Measurements from ENCODE around the gene SOAT2. TPM values are rescaled to one million over a fixed set of nuclear protein-coding genes. Genes with fewer than 3 reads are reported as not detected.
A peak's percentile ranks its signal among the peaks of the same experiment; 100 is the strongest.

SOAT2 gene
- total RNA-seq, 4 donors from 2014 or later: 0.41 TPM; not detected in 3

DNA sequence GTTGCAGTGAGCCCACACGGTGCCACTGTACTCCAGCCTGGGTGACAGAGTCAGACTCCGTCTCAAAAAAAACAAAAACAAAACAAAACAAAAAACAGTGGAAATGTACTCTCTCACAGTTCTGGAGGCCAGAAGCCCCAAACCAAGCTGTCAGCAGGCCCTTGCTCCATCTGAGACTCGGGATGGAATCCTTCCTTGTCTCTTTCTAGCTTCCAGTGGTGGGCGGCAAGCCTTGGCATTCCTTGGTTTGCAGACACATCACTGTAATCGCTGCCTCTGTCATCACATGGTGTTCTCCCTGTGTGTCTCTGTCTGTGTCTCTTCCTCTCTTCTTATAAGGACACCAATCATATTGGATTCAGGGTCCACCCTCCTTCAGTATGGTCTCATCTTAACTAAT, 47.0 kb upstream of the SOAT2 start:
- in situ Hi-C loops (cut with MboI; ENCODE audit: low pct_ligation_motif_present in 1 of 4, low pct_unique_long_range_greater_than_20kb in 1 of 4, low sequenced_read_pairs in 3 of 4) (loop anchor here in 2 of 4 donors (25.0 kb wide), 2 partner anchors 131 to 231 kb away; partner anchors contain the start of genes CSAD (in 1 of the 2), MYG1 (in 1 of the 2), PFDN5 (in 1 of the 2) and ZNF740 (in 1 of the 2)), intact Hi-C loops (cut with DNase I; ENCODE audit: low total_unique reads) (no loop called here)
- no peaks in the 10 kb centered on the region for H3K36me3 ChIP-seq
- no peak for TF ChIP-seq EP300 (IDR thresholded peaks at IDR 0.05; ENCODE audit: low read depth)
- TF ChIP-seq, protein P1, sequence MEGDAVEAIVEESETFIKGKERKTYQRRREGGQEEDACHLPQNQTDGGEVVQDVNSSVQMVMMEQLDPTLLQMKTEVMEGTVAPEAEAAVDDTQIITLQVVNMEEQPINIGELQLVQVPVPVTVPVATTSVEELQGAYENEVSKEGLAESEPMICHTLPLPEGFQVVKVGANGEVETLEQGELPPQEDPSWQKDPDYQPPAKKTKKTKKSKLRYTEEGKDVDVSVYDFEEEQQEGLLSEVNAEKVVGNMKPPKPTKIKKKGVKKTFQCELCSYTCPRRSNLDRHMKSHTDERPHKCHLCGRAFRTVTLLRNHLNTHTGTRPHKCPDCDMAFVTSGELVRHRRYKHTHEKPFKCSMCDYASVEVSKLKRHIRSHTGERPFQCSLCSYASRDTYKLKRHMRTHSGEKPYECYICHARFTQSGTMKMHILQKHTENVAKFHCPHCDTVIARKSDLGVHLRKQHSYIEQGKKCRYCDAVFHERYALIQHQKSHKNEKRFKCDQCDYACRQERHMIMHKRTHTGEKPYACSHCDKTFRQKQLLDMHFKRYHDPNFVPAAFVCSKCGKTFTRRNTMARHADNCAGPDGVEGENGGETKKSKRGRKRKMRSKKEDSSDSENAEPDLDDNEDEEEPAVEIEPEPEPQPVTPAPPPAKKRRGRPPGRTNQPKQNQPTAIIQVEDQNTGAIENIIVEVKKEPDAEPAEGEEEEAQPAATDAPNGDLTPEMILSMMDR (IDR thresholded peaks at IDR 0.05): no peak
- TF ChIP-seq POLR2A (IDR thresholded peaks at IDR 0.05): no peak
- TF ChIP-seq POLR2AphosphoS5 (IDR thresholded peaks at IDR 0.05): no peak
- 78 to 85% methylated on average over 5 of the region's 5 CpGs for WGBS, 2 donors (ENCODE audit: low coverage in 1 of 2)
- H3K4me3 ChIP-seq: no peak overlapping the region
- no peaks in the 10 kb centered on the region for H3K27me3 ChIP-seq
- no peaks in the 10 kb centered on the region for H3K9me3 ChIP-seq
- H3K4me1 ChIP-seq: peaks cover 26 to 50% (median 37%) of the 10 kb centered on the region in 4 donors
- H3K27ac ChIP-seq: no peak overlapping the region
- peak; percentile 4 for DNase-seq

DNA sequence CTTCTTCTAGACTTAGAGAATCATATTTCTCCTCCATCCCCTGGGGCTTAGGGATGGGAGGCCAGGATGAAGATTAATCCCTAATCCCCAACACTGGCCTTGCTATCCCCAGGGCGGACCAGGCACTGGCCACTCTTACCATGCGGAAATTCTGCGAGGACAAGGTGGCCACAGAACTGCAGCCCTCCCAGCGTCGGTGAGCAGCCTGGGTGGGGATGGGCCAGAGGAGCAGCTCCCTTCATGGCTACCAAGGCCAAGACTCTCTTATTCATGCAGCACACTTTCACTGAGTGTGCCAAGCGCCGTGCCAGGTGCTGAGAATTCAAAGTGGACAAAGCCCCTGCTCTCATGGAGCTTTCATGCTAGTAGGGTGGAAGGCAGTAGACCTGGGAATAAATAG, 46.4 kb upstream of the SOAT2 start:
- no peaks in the 10 kb centered on the region for H3K36me3 ChIP-seq
- in situ Hi-C loops (cut with MboI; ENCODE audit: low pct_ligation_motif_present in 1 of 4, low pct_unique_long_range_greater_than_20kb in 1 of 4, low sequenced_read_pairs in 3 of 4) (loop anchor here in 2 of 4 donors (25.0 kb wide), 2 partner anchors 130 to 230 kb away; partner anchors contain the start of genes CSAD (in 1 of the 2), MYG1 (in 1 of the 2), PFDN5 (in 1 of the 2) and ZNF740 (in 1 of the 2)), intact Hi-C loops (cut with DNase I; ENCODE audit: low total_unique reads) (no loop called here)
- H3K4me3 ChIP-seq: no peak overlapping the region
- no peak overlapping the region for H3K27ac ChIP-seq
- peak; percentile 6 for DNase-seq
- H3K9me3 ChIP-seq: no peaks in the 10 kb centered on the region
- no peaks in the 10 kb centered on the region for H3K27me3 ChIP-seq
- H3K4me1 ChIP-seq: peaks cover 25 to 50% (median 36%) of the 10 kb centered on the region in 4 donors
- WGBS, 2 donors (ENCODE audit: low coverage in 1 of 2): 89% methylated on average over 7 of the region's 7 CpGs; no CpG with 5 or more reads in 1 of the 2 donors
- TF ChIP-seq, protein P1 (IDR thresholded peaks at IDR 0.05): no peak
- TF ChIP-seq EP300 (IDR thresholded peaks at IDR 0.05; ENCODE audit: low read depth): no peak
- TF ChIP-seq POLR2AphosphoS5 (IDR thresholded peaks at IDR 0.05): no peak
- TF ChIP-seq POLR2A (IDR thresholded peaks at IDR 0.05): no peak

DNA sequence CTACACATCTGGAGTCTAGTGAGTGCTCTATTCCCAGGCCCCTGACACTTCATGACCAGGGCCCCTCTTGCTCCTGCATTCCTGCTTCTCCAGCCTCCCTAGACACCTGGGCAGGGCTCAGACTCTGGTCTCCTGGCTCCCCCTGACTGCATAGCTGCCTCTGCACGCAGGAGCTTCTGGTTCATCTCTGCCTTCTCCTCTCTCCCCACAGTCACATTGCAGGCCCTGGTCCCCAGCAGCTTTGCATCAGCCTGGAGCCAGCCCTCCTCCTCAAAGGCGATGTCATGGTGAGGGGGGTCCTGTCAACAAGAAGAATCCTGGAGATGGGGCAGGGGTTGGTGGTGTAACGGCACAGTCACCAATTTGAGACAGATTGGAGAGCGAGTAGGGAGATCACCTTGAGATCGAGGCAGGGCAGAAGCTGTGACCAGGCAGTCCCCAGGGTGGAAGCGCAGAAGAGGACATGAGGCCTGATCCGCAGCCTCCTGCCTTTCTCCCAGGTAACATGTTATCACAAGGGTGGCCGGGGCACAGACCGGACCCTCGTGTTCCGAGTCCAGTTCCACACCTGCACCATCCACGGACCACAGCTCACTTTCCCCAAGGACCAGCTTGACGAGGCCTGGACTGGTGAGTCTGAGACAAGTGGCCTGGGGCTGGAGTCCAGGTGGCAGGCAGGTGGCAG, 45.3 kb upstream of the SOAT2 start:
- H3K36me3 ChIP-seq: no peaks in the 10 kb centered on the region
- 84% methylated on average over 13 of the region's 13 CpGs; no CpG with 5 or more reads in 1 of the 2 donors for WGBS, 2 donors (ENCODE audit: low coverage in 1 of 2)
- DNase-seq: no peak
- H3K27ac ChIP-seq: no peak overlapping the region
- intact Hi-C loops (cut with DNase I; ENCODE audit: low total_unique reads) (no loop called here), in situ Hi-C loops (cut with MboI; ENCODE audit: low pct_ligation_motif_present in 1 of 4, low pct_unique_long_range_greater_than_20kb in 1 of 4, low sequenced_read_pairs in 3 of 4) (loop anchor here in 2 of 4 donors (25.0 kb wide), 2 partner anchors 129 to 229 kb away; partner anchors contain the start of genes CSAD (in 1 of the 2), MYG1 (in 1 of the 2), PFDN5 (in 1 of the 2) and ZNF740 (in 1 of the 2))
- TF ChIP-seq, protein P1 (IDR thresholded peaks at IDR 0.05): no peak
- no peak for TF ChIP-seq POLR2AphosphoS5 (IDR thresholded peaks at IDR 0.05)
- no peak for TF ChIP-seq POLR2A (IDR thresholded peaks at IDR 0.05)
- no peak for TF ChIP-seq EP300 (IDR thresholded peaks at IDR 0.05; ENCODE audit: low read depth)
- H3K4me3 ChIP-seq: no peak overlapping the region
- H3K27me3 ChIP-seq: no peaks in the 10 kb centered on the region
- peaks cover 16 to 43% (median 28%) of the 10 kb centered on the region in 4 donors for H3K4me1 ChIP-seq
- no peaks in the 10 kb centered on the region for H3K9me3 ChIP-seq

DNA sequence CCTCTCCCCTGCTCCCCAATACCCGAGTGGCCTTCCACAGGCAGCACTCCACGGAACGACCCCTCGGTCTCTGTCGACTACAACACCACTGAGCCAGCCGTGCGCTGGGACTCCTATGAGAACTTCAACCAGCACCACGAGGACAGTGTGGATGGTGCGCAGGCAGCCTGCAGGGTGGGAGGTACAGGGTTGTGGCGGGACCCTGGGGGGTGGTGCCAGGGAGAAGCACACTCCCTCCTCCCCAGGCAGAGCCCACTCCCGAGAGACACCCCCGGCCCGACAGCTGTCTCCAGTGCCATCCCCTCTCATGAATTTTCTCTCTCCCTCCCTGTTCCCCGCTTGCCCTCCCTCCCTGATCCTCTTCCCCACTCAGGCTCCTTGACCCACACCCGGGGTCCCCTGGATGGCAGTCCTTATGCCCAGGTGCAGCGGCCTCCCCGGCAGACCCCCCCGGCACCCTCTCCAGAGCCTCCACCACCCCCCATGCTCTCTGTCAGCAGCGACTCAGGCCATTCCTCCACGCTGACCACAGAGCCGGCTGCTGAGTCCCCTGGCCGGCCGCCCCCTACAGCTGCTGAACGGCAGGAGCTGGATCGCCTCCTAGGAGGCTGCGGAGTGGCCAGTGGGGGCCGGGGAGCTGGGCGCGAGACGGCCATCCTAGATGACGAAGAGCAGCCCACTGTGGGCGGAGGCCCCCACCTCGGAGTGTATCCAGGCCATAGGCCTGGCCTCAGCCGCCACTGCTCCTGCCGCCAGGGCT, 44.4 kb upstream of the SOAT2 start:
- no peaks in the 10 kb centered on the region for H3K27me3 ChIP-seq
- no peak overlapping the region for H3K4me3 ChIP-seq
- 83% methylated on average over 35 of the region's 35 CpGs; no CpG with 5 or more reads in 1 of the 2 donors for WGBS, 2 donors (ENCODE audit: low coverage in 1 of 2)
- no peak overlapping the region for H3K27ac ChIP-seq
- no peaks in the 10 kb centered on the region for H3K9me3 ChIP-seq
- no peak for DNase-seq
- H3K36me3 ChIP-seq: no peaks in the 10 kb centered on the region
- in situ Hi-C loops (cut with MboI; ENCODE audit: low pct_ligation_motif_present in 1 of 4, low pct_unique_long_range_greater_than_20kb in 1 of 4, low sequenced_read_pairs in 3 of 4) (loop anchor here in 2 of 4 donors (25.0 kb wide), 2 partner anchors 128 to 228 kb away; partner anchors contain the start of genes CSAD (in 1 of the 2), MYG1 (in 1 of the 2), PFDN5 (in 1 of the 2) and ZNF740 (in 1 of the 2)), intact Hi-C loops (cut with DNase I; ENCODE audit: low total_unique reads) (no loop called here)
- peaks cover 10 to 38% (median 19%) of the 10 kb centered on the region in 4 donors for H3K4me1 ChIP-seq
- TF ChIP-seq POLR2A (IDR thresholded peaks at IDR 0.05) (no peak), EP300 (IDR thresholded peaks at IDR 0.05; ENCODE audit: low read depth) (no peak), POLR2AphosphoS5 (IDR thresholded peaks at IDR 0.05) (no peak)
- TF ChIP-seq, protein P1 (IDR thresholded peaks at IDR 0.05): no peak

Data from transverse colon (tissue), 4 donors.